GM12872 (cell line): Measurements from ENCODE around the gene MORC1.

Experiments
- CTCF ChIP-seq: IDR thresholded peaks from 3 replicates; pipeline ENCODE4 v1.5.1; 2011; ENCODE audit warnings: low read depth, mild to moderate bottlenecking, low read length, moderate library complexity; ENCODE audit not compliant: insufficient read depth

MORC1 gene

GRCh38 chr3:108953210-108953609, 164.7 kb downstream of the MORC1 start:
- no peak for TF ChIP-seq CTCF

- TF ChIP-seq CTCF = no peak
Measured at GRCh38 chr3:108951820-108952501, 166.0 kb downstream of the MORC1 start.

- TF ChIP-seq CTCF = no peak
Measured at GRCh38 chr3:108947855-108948254, 170.1 kb downstream of the MORC1 start.

GRCh38 chr3:108946292-108947285, 171.3 kb downstream of the MORC1 start:
- no peak for TF ChIP-seq CTCF

- no peak for TF ChIP-seq CTCF
Measured at GRCh38 chr3:108940568-108941263, 177.2 kb downstream of the MORC1 start.

GRCh38 chr3:108940166-108940565, 177.8 kb downstream of the MORC1 start:
- no peak for TF ChIP-seq CTCF
